Measurements from ENCODE around the gene ANKRD17. TPM values are rescaled to one million over a fixed set of nuclear protein-coding genes. Genes with fewer than 3 reads are reported as not detected.

ANKRD17 gene
- total RNA-seq, 2 donors from 2014 or later: 47.1 to 56.3 TPM

GRCh38 chr4:73152893-73153292 lies 105.7 kb downstream of the ANKRD17 start:
- Histone ChIP-seq H3K27me3 (no peaks in the 10 kb centered on the region), H3K4me3 (no peak overlapping the region), H3K27ac (no peak overlapping the region), H3K9me3 (no peaks in the 10 kb centered on the region), H3K4me1 (no peaks in the 10 kb centered on the region), H3K36me3 (peaks cover 59% of the 10 kb centered on the region)
- DNase-seq (ENCODE audit: low spot score): no peak
- no peak for TF ChIP-seq CTCF (IDR thresholded peaks at IDR 0.05)

GRCh38 chr4:73142995-73143547 lies 115.5 kb downstream of the ANKRD17 start:
- H3K4me3 ChIP-seq: no peak overlapping the region
- TF ChIP-seq CTCF (IDR thresholded peaks at IDR 0.05): no peak
- no peaks in the 10 kb centered on the region for H3K4me1 ChIP-seq
- H3K9me3 ChIP-seq: no peaks in the 10 kb centered on the region
- peaks cover 81% of the 10 kb centered on the region for H3K36me3 ChIP-seq
- no peak overlapping the region for H3K27ac ChIP-seq
- no peak for DNase-seq (ENCODE audit: low spot score)
- H3K27me3 ChIP-seq: no peaks in the 10 kb centered on the region

GRCh38 chr4:73139991-73140390 lies 118.6 kb downstream of the ANKRD17 start:
- Histone ChIP-seq H3K9me3 (no peaks in the 10 kb centered on the region), H3K4me3 (no peak overlapping the region), H3K27me3 (no peaks in the 10 kb centered on the region), H3K27ac (no peak overlapping the region), H3K4me1 (no peaks in the 10 kb centered on the region), H3K36me3 (peaks cover 56% of the 10 kb centered on the region)
- TF ChIP-seq CTCF (IDR thresholded peaks at IDR 0.05): no peak
- DNase-seq (ENCODE audit: low spot score): no peak

- Histone ChIP-seq H3K9me3 (no peaks in the 10 kb centered on the region), H3K4me3 (no peak overlapping the region), H3K36me3 (peaks cover 53% of the 10 kb centered on the region), H3K27me3 (no peaks in the 10 kb centered on the region), H3K4me1 (no peaks in the 10 kb centered on the region), H3K27ac (no peak overlapping the region)
- TF ChIP-seq CTCF (IDR thresholded peaks at IDR 0.05): no peak
- DNase-seq (ENCODE audit: low spot score): no peak
Measured at GRCh38 chr4:73139245-73139644, 119.4 kb downstream of the ANKRD17 start.

GRCh38 chr4:73137121-73137520 lies 121.5 kb downstream of the ANKRD17 start:
- H3K27me3 ChIP-seq: no peaks in the 10 kb centered on the region
- DNase-seq (ENCODE audit: low spot score): no peak
- no peak overlapping the region for H3K27ac ChIP-seq
- peaks cover 39% of the 10 kb centered on the region for H3K36me3 ChIP-seq
- no peaks in the 10 kb centered on the region for H3K9me3 ChIP-seq
- TF ChIP-seq CTCF (IDR thresholded peaks at IDR 0.05): no peak
- H3K4me3 ChIP-seq: no peak overlapping the region
- H3K4me1 ChIP-seq: no peaks in the 10 kb centered on the region

GRCh38 chr4:73133784-73134183 lies 124.8 kb downstream of the ANKRD17 start:
- H3K27me3 ChIP-seq: no peaks in the 10 kb centered on the region
- H3K4me3 ChIP-seq: no peak overlapping the region
- no peaks in the 10 kb centered on the region for H3K4me1 ChIP-seq
- peaks cover 28% of the 10 kb centered on the region for H3K36me3 ChIP-seq
- no peak for DNase-seq (ENCODE audit: low spot score)
- H3K27ac ChIP-seq: no peak overlapping the region
- H3K9me3 ChIP-seq: no peaks in the 10 kb centered on the region
- no peak for TF ChIP-seq CTCF (IDR thresholded peaks at IDR 0.05)

Measured in right atrium auricular region (tissue), 2 donors.